PC-3 (cell line): Measurements from ENCODE around the gene VTI1B.

Source experiments
- CTCF ChIP-seq: fragments of 300-600 bp; sonication (generic); conservative IDR thresholded peaks from 2 replicates; pipeline ENCODE4 v1.5.1; 2017; ENCODE audit warnings: antibody characterized with exemption, low read depth, mild to moderate bottlenecking, low read length
- EZH2 ChIP-seq: fragments of 300-600 bp; sonication (generic); IDR thresholded peaks from one replicate; pipeline ENCODE4 v1.6.1; 2017; ENCODE audit warnings: antibody characterized with exemption, mild to moderate bottlenecking, low read length; ENCODE audit not compliant: unreplicated experiment
- EZH2phosphoT487 ChIP-seq: fragments of 300-600 bp; sonication (generic); IDR thresholded peaks from 2 replicates; pipeline ENCODE4 v1.6.1; 2018; ENCODE audit warnings: mild to moderate bottlenecking, antibody characterized with exemption, low read length, borderline replicate concordance

- TF ChIP-seq CTCF, result peak; percentile 86
- TF ChIP-seq EZH2, result no peak
- no peak for TF ChIP-seq EZH2phosphoT487
Measured at GRCh38 chr14:67666750-67667449, 7.5 kb downstream of the VTI1B start.
